ENCODE data around the gene EN2.
"Not testable (repeated sequence)": the region's sequence is repeated elsewhere in the genome, so short reads cannot be mapped to it uniquely, and the experiment has no call there.

The EN2 gene

GRCh38 chr7:155426543-155427410 lies 31.2 kb upstream of the EN2 start:
- DNase-seq: no peak

DNA sequence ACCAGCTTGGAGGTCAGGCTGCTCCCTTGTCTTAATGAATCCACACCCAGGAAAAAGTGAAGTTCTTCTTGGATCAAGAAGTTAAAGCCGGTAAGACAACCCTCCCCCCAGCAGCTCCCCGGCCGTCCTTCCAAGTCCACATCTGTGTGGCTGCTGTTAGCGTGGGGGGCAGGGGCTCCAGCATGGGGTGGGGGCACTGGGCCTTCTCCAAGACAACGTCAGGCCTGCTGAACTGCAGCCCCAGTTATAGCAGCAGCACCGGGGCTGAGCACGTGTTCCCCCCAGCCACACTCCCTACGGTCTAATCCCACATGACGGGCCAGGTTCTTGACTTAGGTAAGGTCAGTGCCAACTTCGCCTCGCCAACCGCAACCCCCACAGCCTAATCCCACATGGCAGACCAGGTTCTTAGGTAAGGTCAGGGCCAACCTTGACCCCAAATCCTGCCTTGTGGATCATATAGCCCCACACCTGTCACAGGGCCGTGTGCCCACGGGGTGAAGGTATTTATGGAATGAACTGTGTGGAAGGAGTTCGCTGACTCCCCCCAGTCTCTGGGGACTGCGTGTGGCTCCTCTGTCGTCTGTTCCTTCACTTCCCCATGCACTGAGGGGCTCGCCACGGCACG lies 30.4 kb upstream of the EN2 start:
- DNase-seq: no peak

DNA sequence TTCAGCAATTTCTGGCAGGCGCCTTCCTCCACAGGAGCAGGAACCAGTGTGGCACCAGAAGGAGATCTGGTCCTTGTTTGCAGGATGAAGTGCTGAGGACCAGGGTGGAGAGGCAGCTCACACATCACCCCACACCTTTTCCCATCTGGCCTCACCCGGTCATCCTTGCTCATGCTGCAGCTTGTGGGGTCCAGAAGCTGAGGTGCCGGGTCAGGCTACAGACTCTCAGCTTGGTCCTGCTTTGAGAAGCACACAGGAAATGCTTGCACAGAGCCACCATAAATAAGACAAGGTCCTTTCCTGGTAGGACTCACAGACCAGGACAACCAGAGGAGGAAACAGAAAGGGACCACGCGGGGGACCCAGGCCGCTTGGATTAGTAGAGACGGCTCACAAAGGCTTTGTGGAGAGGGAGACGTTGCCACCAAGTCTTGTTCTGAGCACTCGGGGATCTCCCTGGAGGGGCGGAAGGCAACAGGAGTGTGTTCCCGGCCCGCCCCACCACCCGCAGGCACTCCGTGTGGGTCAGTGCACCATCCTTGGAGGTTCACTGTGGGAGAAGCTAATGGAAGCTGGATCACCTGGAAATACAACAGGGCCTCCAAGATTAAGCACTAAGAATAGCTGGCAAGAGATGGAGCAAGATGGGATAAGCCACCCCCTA lies 29.6 kb upstream of the EN2 start:
- DNase-seq: no peak

GRCh38 chr7:155429651-155430050 lies 28.3 kb upstream of the EN2 start:
- DNase-seq: no peak

DNA sequence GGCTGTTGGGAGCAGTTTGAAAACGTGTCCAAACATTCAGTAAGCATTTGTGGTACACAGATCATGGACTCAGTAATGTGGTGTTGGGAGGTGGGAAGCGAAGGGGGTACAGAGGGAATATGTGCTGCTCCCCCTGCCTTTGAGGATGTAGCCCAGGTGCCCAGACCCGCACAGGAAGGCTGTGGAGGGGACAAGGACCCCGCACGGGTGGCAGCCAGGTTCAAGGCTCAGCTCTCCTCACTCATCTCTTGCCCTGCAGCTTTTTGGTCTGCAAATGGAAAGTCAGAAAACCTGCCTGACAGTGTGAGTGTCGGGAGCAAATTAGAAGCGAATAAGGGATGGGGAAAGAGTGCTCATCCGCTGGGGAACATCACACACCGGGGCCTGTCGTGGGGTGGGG lies 27.3 kb upstream of the EN2 start:
- no peak for DNase-seq

- DNase-seq: no peak
These were observed 26.7 kb upstream of the EN2 start for GRCh38 chr7:155431231-155431630.

- no peak for DNase-seq
These were observed 26.2 kb upstream of the EN2 start for GRCh38 chr7:155431711-155432110.

DNA sequence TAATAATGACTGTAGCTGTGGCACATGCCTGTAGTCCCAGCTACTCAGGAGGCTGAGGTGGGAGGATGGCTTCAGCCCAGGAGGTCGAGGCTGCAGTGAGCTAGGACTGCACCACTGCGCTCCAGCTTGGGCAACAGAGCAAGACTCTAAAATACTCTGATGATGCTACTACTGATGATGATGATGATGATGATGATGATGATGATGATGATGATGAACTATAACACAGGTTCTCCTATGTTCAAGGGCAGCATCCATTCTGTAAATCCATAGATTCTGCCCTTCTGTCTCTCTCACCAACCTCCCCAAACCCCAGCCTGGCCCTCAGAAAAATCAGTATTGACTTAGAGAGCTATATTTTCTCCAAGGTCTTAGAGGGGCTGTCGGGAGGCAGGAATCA lies 22.8 kb upstream of the EN2 start:
- no peak for DNase-seq

GRCh38 chr7:155437836-155438235 lies 20.1 kb upstream of the EN2 start:
- no peak for DNase-seq

GRCh38 chr7:155438777-155439176 lies 19.2 kb upstream of the EN2 start:
- DNase-seq: no peak

GRCh38 chr7:155439311-155440017 lies 18.5 kb upstream of the EN2 start:
- no peak for DNase-seq

- DNase-seq: no peak
These were observed 17.9 kb upstream of the EN2 start for GRCh38 chr7:155440018-155440410.

DNA sequence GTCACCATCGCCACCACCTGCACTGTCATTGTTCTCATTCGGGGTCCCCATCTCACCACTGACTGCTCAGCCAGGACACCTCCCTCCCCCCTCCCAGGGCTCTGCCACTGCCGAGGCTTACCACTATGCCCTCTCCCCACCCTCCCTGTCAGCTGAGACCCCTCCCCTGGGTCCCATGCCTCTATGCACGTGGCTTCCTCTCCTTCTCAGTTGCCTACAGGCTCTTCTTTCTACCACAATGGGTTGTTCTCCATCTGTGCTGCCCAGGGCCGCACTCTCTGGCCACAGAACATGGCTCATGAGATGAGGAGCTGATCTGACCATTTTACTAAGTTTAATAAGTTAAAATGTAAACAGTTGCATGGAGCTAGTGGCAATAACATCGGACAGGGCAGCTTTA lies 16.1 kb upstream of the EN2 start:
- no peak for DNase-seq

DNA sequence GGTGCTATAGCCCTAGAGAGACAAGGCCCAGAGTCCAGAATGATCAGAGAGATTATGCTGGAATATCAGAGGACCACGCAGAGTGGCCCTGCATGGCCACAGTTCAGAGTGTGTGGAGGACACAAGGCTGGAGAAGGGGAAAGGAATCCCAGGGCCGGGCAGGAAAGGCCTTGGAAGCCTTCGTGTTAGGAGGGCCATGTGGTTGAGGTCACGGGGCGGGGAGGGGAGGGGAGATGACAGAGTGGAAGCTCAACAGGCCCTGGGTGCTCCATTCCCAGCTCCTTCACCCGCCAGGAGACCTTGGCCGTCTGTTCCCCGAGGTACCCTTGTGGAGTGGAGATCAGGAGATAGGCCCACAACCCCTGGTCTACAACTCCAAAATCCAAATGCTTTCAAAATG lies 13.2 kb upstream of the EN2 start:
- no peak for DNase-seq

DNA sequence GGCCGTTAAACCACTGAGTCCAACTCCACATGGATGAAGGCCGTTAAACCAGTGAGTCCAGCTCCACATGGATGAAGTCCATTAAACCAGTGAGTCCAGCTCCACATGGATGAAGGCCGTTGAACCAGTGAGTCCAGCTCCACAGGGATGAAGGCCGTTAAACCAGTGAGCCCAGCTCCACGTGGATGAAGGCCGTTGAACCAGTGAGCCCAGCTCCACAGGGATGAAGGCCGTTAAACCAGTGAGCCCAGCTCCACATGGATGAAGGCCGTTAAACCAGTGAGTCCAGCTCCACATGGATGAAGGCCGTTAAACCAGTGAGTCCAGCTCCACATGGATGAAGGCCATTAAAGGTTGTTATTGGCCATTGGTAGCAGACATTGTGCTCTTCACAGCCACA lies 12.3 kb upstream of the EN2 start:
- not testable (repeated sequence) for DNase-seq

DNA sequence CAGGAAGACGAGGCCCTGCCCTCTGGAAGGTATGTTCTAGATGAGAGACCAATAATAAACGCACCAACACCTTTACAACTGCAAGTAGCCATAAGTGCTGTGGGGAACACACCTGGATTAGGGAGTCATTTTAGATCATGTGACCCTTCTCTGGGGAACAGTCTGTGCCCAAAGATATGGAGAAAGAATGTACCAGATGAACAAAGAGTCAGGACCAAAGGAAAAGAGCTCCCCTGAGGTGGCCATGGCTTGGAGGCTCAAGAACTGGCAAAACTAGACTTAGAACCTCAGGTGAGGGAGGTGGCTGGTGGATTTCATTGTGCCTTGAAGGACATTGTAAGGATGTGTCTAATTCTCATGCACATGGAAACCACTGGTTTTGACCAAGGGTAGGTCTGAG lies 10.3 kb upstream of the EN2 start:
- DNase-seq: no peak

GRCh38 chr7:155448632-155449007 lies 9.3 kb upstream of the EN2 start:
- DNase-seq: no peak

DNA sequence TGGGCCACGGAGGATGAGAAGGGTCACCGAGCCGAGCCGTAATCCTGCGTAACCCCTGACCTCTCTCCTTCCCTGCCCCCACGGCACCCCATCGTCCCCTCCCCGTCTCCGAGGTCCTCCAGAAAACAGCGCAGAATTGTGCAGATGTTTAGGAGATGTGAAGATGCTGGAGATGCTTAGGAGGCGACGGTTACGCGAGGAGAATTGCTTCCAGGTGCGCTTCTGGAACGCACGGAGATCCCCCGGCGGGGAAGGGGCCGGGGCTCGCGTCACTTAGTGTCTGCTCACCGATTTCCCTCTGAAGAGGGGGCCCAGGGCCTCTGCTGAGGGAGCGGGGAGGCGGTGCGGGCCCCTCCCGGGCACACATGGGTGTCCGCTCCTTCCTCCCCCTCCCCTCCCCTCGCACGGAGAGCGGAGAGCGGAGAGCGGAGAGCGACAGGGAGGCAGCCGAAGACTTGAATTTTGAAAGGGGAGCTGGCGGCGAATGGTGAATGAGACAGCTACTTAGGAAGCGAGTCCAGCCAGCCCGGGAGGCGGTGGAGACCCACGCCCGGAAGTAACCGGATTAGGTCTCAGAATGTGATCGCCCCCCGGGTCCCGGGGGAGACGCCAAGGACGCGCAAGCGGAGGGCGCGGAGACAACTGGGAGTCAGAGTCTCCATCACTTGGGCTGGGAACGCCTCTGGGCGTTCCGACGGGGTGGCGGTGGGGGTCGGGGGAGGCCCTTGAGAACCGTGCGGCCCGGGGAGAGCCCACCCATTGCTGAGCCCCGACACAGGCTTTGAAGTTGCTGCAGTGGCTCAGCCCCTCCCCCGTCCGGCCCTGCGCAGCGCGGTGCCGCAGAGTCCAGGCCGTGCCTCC lies 8.7 kb upstream of the EN2 start:
- no peak for DNase-seq

- DNase-seq: no peak
These were observed 7.9 kb upstream of the EN2 start for GRCh38 chr7:155449869-155450557.

GRCh38 chr7:155450558-155450969 lies 7.4 kb upstream of the EN2 start:
- DNase-seq: no peak

GRCh38 chr7:155450970-155451801 lies 6.7 kb upstream of the EN2 start:
- no peak for DNase-seq
